Left lung (tissue), 10 donors: Measurements from ENCODE around the gene RNF123. TPM values are rescaled to one million over a fixed set of nuclear protein-coding genes. Genes with fewer than 3 reads are reported as not detected.
"Not testable (repeated sequence)": the region's sequence is repeated elsewhere in the genome, so short reads cannot be mapped to it uniquely, and the experiment has no call there.

ENCODE experiments used
- ATAC-seq: fragments of 200-7000 bp; cut with Tn5 transposase; one replicate; pipeline ENCODE4 v1.9.1; 2020; ENCODE audit warnings: moderate library complexity
- DNase-seq, 4 donors: peaks; one replicate each; pipeline ENCODE4 v3.0.0-alpha.2; 2013 to 2020
- H3K27ac ChIP-seq, 2 donors: fragments of 200-600 bp; sonication (generic) in 1 of 2; one replicate each; pipeline versions ENCODE4 v1.5.0 to v1.8.0; 2020 to 2021
- H3K27me3 ChIP-seq, 2 donors: fragments of 200-600 bp; sonication (generic) in 1 of 2; one replicate each; pipeline versions ENCODE4 v1.5.0 to v1.8.0; 2020 to 2021
- H3K36me3 ChIP-seq, 2 donors: fragments of 200-600 bp; sonication (generic) in 1 of 2; one replicate each; pipeline versions ENCODE4 v1.5.0 to v1.8.0; 2020 to 2021
- H3K4me1 ChIP-seq, 2 donors: fragments of 200-600 bp; one replicate each; pipeline ENCODE4 v1.8.0; 2021
- H3K4me3 ChIP-seq, 2 donors: fragments of 200-600 bp; sonication (generic) in 1 of 2; one replicate each; pipeline versions ENCODE4 v1.5.0 to v1.8.0; 2020 to 2021; ENCODE audit warnings: mild to moderate bottlenecking in 1 of 2
- H3K9me3 ChIP-seq, 2 donors: fragments of 200-600 bp; sonication (generic) in 1 of 2; one replicate each; pipeline versions ENCODE4 v1.5.0 to v1.8.0; 2020 to 2021
- intact Hi-C, 2 donors: fragments of 100-400 bp; cut with DNase I; formaldehyde crosslinking; loops; one replicate each; pipeline versions ENCODE4 v1.11.2 to v1.14.2; 2022
- polyA plus RNA-seq, 6 donors: library from polyadenylated mRNA; unstranded; fragments of 120-200 nt; gene quantifications; one replicate each; pipeline ENCODE4 v1.2.1, GENCODE V29; 2013; ENCODE audit not compliant: insufficient read length in 6 of 6
- total RNA-seq, 2 donors: library from RNA; stranded (reverse); fragmentation: NEBNext Ultra II Directional; extraction: Animal tissue kit (Norgen Biotek cat#: 25700); gene quantifications; one replicate each; pipeline ENCODE4 v1.2.1, GENCODE V29; 2021
- TF ChIP-seq, protein P1 (sequence below), 2 donors: fragments of 200-600 bp; sonication (generic) in 1 of 2; IDR thresholded peaks; one replicate each; pipeline versions ENCODE4 v1.5.0 to v1.8.0; 2021; ENCODE audit warnings: antibody characterized with exemption in 2 of 2
- donor health status: DM: no; HTN: yes; CAD: no.
- donor health status: DM: no; HTN: no; CAD: no.

Gene RNF123
- total and polyA plus RNA-seq, 8 donors = 21.8 to 45.0 (median 32.3) TPM

- Histone ChIP-seq H3K27ac (no peak overlapping the region), H3K27me3 (peaks cover 0 to 4% of the 10 kb centered on the region in 2 donors), H3K9me3 (no peaks in the 10 kb centered on the region), H3K4me3 (no peak overlapping the region), H3K36me3 (peaks cover 0 to 95% of the 10 kb centered on the region in 2 donors), H3K4me1 (peaks cover 0 to 10% of the 10 kb centered on the region in 2 donors)
- ATAC-seq (no peak), DNase-seq (no peak)
- TF ChIP-seq, protein P1, sequence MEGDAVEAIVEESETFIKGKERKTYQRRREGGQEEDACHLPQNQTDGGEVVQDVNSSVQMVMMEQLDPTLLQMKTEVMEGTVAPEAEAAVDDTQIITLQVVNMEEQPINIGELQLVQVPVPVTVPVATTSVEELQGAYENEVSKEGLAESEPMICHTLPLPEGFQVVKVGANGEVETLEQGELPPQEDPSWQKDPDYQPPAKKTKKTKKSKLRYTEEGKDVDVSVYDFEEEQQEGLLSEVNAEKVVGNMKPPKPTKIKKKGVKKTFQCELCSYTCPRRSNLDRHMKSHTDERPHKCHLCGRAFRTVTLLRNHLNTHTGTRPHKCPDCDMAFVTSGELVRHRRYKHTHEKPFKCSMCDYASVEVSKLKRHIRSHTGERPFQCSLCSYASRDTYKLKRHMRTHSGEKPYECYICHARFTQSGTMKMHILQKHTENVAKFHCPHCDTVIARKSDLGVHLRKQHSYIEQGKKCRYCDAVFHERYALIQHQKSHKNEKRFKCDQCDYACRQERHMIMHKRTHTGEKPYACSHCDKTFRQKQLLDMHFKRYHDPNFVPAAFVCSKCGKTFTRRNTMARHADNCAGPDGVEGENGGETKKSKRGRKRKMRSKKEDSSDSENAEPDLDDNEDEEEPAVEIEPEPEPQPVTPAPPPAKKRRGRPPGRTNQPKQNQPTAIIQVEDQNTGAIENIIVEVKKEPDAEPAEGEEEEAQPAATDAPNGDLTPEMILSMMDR (IDR thresholded peaks at IDR 0.05) = no peak
- intact Hi-C loops = no loop called here
Measured at GRCh38 chr3:49680493-49681231, 8.7 kb upstream of the RNF123 start.

- ATAC-seq (no peak), DNase-seq (no peak)
- peaks cover 0 to 9% of the 10 kb centered on the region in 2 donors for H3K27me3 ChIP-seq
- H3K4me3 ChIP-seq = no peak overlapping the region
- TF ChIP-seq, protein P1 (IDR thresholded peaks at IDR 0.05) = no peak
- H3K36me3 ChIP-seq = peaks cover 0 to 90% of the 10 kb centered on the region in 2 donors
- peaks cover 0 to 9% of the 10 kb centered on the region in 2 donors for H3K4me1 ChIP-seq
- H3K27ac ChIP-seq = no peak overlapping the region
- H3K9me3 ChIP-seq = no peaks in the 10 kb centered on the region
- intact Hi-C loops = no loop called here
Measured at GRCh38 chr3:49681232-49681522, 8.2 kb upstream of the RNF123 start.

GRCh38 chr3:49681543-49681942, 7.8 kb upstream of the RNF123 start:
- DNase-seq (no peak), ATAC-seq (no peak)
- Histone ChIP-seq H3K4me3 (no peak overlapping the region), H3K27ac (no peak overlapping the region), H3K9me3 (no peaks in the 10 kb centered on the region), H3K4me1 (peaks cover 0 to 9% of the 10 kb centered on the region in 2 donors), H3K27me3 (peaks cover 0 to 13% of the 10 kb centered on the region in 2 donors), H3K36me3 (peaks cover 0 to 86% of the 10 kb centered on the region in 2 donors)
- TF ChIP-seq, protein P1 (IDR thresholded peaks at IDR 0.05) = no peak
- intact Hi-C loops = no loop called here

DNA sequence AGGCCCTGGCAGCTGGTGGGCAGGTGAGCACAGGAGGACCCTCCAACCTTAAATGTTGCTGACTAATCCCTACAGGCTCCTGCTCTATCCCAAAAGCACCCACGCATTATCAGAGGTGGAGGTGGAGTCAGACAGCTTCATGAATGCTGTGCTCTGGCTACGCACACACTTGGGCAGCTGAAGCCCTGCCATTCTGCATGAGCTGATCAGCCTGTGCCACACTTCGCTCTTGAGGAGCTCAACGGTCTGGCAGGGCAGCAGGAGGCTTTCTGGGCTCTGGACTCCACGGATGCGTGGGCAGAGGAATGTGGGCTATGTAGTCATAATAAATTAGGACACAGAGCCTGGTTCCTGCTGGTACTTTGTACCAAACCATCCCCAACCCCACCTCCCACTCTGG, 6.2 kb upstream of the RNF123 start:
- Histone ChIP-seq H3K4me3 (no peak overlapping the region), H3K4me1 (peaks cover 0 to 9% of the 10 kb centered on the region in 2 donors), H3K36me3 (peaks cover 0 to 70% of the 10 kb centered on the region in 2 donors), H3K9me3 (no peaks in the 10 kb centered on the region), H3K27me3 (peaks cover 0 to 23% of the 10 kb centered on the region in 2 donors), H3K27ac (no peak overlapping the region)
- DNase-seq = no peak
- no peak for ATAC-seq
- TF ChIP-seq, protein P1 (IDR thresholded peaks at IDR 0.05) = no peak
- intact Hi-C loops = no loop called here

DNA sequence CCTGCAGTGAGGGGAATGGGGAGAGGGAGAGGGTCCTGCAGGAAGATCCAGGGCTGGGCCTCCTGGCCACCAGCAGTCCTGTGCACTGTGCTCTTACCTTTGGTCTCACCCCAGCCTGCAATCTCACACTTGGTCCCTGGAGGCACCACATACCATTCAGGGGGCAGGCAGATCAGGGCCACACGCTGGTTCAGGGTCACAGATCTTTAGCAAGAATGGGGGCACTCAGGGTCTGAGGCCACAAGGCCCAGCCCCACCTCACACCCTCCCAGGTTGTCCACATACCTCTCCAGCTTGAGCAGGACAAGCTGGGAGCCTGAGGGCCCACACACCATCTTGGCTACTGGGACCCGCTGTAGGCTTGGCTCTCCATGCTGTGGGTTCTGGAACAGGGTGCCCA, 4.9 kb upstream of the RNF123 start:
- H3K4me3 ChIP-seq, H3K9me3 ChIP-seq, H3K27ac ChIP-seq, intact Hi-C loops, ATAC-seq: not testable (repeated sequence)
- peak in 1 of 4 donors; percentile 19 for DNase-seq
- peaks cover 0 to 23% of the 10 kb centered on the region in 2 donors for H3K27me3 ChIP-seq
- peaks cover 0 to 18% of the 10 kb centered on the region in 2 donors for H3K4me1 ChIP-seq
- peaks cover 0 to 57% of the 10 kb centered on the region in 2 donors for H3K36me3 ChIP-seq

DNA sequence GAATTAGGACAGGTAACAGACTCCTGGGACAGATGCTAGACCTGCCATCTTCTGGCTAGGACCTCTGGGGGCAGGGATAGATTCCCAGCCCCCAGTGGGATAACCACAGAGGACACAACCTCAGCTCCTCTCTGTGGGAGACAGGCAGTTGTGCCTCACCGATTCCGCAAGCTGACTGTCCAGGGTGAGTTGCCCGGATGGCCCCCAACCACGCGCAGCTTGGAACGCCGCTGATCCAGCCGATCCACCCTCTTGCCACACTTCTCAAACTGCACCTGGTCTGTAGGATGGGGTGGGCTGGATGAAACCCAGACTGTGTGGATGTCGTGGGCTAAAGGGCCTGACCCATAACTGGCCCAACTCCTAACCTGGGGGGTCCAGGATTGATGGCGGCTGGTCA, 4.3 kb upstream of the RNF123 start:
- not testable (repeated sequence) for H3K9me3 ChIP-seq

DNA sequence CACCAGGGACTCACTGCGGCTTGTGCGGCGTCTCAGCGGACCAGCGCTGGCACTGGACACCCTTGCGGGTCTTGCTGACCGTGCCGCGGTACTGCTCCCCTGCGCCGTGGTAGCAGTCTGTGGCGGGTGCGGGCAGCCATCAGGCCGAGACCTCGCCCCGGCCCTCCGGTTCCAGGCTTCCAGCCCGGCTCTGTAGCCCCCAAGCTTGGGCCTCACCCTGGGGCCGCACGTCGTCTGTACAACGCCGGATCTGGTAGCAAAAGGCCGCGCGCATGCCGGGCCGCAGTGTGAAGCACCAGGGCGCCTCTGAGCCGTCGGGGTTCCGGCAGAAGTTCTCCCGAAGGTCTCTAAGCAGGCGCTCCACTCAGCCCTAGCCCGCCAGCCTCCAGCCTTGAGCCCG, 3.5 kb upstream of the RNF123 start:
- ATAC-seq (peak; percentile 1), DNase-seq (peak in 1 of 4 donors; percentile 70)
- H3K4me3 ChIP-seq = peak overlapping the region in 1 of 2 donors; percentile 36
- H3K9me3 ChIP-seq, H3K27ac ChIP-seq, intact Hi-C loops: not testable (repeated sequence)
- peaks cover 7 to 29% of the 10 kb centered on the region in 2 donors for H3K4me1 ChIP-seq
- peaks cover 0 to 43% of the 10 kb centered on the region in 2 donors for H3K36me3 ChIP-seq
- H3K27me3 ChIP-seq = peaks cover 0 to 23% of the 10 kb centered on the region in 2 donors

More for the DNA sequence above, 4.3 kb upstream of the RNF123 start:
- H3K36me3 ChIP-seq = peaks cover 0 to 51% of the 10 kb centered on the region in 2 donors
- peak in 1 of 4 donors; percentile 54 for DNase-seq
- H3K27ac ChIP-seq, H3K4me3 ChIP-seq, intact Hi-C loops, ATAC-seq: not testable (repeated sequence)
- H3K27me3 ChIP-seq = peaks cover 0 to 23% of the 10 kb centered on the region in 2 donors
- peaks cover under 1 to 22% of the 10 kb centered on the region in 2 donors for H3K4me1 ChIP-seq

DNA sequence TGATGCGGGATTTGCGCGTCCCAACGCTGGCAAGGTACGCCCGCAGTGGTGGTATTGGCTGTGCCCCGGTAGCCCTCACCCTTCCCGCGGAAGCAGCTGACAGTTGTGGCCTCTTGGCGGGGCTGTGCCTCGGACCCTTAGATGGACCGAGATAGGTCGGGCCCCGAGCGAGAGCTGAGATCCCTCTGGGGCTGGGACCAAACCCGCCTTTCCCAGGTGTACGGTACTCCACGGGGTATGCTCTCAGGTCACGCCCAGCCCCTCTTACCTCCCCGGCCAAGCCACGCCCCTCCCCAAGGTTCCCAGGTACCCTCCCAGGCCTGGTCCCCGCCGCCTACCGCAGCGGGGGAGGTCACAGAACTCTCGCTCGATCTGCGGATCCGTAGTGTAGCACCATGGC, 3.0 kb upstream of the RNF123 start:
- H3K27me3 ChIP-seq = peaks cover 0 to 23% of the 10 kb centered on the region in 2 donors
- H3K9me3 ChIP-seq, intact Hi-C loops, H3K27ac ChIP-seq: not testable (repeated sequence)
- peak in 3 of 4 donors; percentile 33 to 92 (median 68) for DNase-seq
- peaks cover 0 to 38% of the 10 kb centered on the region in 2 donors for H3K36me3 ChIP-seq
- peak; percentile 81 for ATAC-seq
- peak overlapping the region; percentile 35 to 36 for H3K4me3 ChIP-seq
- peaks cover 9 to 34% of the 10 kb centered on the region in 2 donors for H3K4me1 ChIP-seq

DNA sequence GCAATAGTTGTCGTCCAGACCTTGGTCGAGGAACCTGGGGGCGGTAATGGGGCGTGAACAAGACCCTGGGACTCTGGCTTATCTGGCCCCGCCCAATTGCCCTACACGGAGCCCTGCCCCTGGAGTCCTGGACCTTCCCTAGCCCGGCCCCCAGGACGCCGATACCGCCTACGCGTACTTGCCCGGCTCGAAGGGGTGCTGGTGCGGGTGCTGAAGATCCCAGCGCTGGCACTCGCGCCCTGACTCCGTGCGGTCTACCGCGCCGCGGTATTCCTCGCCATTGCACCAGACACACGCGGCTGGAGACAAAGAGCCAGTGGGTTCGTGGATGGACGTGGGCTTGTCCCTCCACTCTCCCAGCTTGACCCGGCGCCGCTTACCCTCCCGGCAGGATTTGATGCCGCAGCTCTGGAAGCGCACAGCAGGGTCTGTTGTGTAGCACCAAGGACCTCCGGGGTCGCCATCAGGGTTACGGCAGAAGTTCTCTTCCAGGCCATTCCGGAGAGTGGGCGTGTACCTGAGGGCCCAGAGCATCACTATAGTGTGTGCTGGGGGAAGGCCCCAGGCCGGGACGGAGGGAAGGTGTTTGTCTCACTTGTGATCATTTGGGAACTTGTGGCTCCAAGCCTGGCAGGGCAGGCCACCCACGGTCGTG, 2.5 kb upstream of the RNF123 start:
- H3K27ac ChIP-seq, intact Hi-C loops, H3K9me3 ChIP-seq: not testable (repeated sequence)
- peaks cover 0 to 33% of the 10 kb centered on the region in 2 donors for H3K36me3 ChIP-seq
- H3K4me3 ChIP-seq = peak overlapping the region; percentile 35 to 36
- peak; percentile 81 for ATAC-seq
- peaks cover 9 to 40% of the 10 kb centered on the region in 2 donors for H3K4me1 ChIP-seq
- H3K27me3 ChIP-seq = peaks cover 0 to 23% of the 10 kb centered on the region in 2 donors
- peak; percentile 27 to 89 (median 70) for DNase-seq
